ENCODE measurements around the gene HMG20A. TPM values are rescaled to one million over a fixed set of nuclear protein-coding genes. Genes with fewer than 3 reads are reported as not detected.

HMG20A gene
- total and polyA plus RNA-seq, 9 of the 15 experiments (the other 6 are each of a cell fraction or from before 2014, with no cell fraction given) = 25.0 to 68.1 (median 38.9) TPM

DNA sequence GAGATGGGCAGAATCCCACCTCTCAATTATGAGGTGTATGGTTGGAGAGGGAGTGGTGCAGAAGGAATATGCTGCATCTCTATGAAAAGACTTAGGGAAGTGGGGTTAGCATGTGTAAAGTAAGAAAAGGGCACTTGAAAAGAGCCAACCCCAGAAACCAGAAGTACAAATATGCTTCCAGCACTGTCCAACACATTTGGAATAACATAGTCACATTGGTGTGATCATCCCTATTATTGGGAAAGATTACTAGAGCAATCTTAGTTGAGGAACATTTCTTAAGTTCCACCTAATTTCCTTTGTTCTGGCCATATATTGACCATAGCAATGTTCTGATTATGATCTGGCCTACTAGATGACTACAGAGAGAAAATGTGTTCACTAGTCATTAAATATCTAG lies 34.3 kb downstream of the HMG20A start:
- Histone ChIP-seq H3K9me3 (replicated peaks; ENCODE audit: control insufficient read depth, insufficient read depth, low read depth, low read length) (no peaks in the 10 kb centered on the region), H4K20me1 (replicated peaks; ENCODE audit: control insufficient read depth, insufficient read depth, low read length) (no peaks in the 10 kb centered on the region), H2AFZ (ENCODE audit: low read depth, low read length) (no peak overlapping the region), H3K4me3 (no peak overlapping the region), H3K36me3 (ENCODE audit: control insufficient read depth, insufficient read depth, low read length) (peaks cover 17% of the 10 kb centered on the region; the same call in 1 of the 3 replicates), H3K9me1 (ENCODE audit: control insufficient read depth, insufficient read depth, low read length) (no peaks in the 10 kb centered on the region), H3K27ac (ENCODE audit: extremely low read depth, low read depth, low read length) (no peak overlapping the region), H3K4me2 (ENCODE audit: insufficient read depth, low read length) (no peak overlapping the region), H3K79me2 (ENCODE audit: control insufficient read depth, insufficient read depth, low read length) (no peaks in the 10 kb centered on the region), H3K9ac (ENCODE audit: insufficient read depth in 1 of 2, low read depth in 2 of 2, low read length in 2 of 2) (no peak overlapping the region), H3K4me1 (replicated peaks in 1 of 2; ENCODE audit: control insufficient read depth in 2 of 2, insufficient read depth in 2 of 2, low read length in 2 of 2) (no peaks in the 10 kb centered on the region), H3K27me3 (ENCODE audit: control insufficient read depth in 2 of 2, insufficient read depth in 2 of 2, low read length in 2 of 2) (no peaks in the 10 kb centered on the region)
- no peak for FAIRE-seq
- DNase-seq (ENCODE audit: extremely low read depth in 1 of 4, low spot score in 3 of 4) = no peak
- in situ Hi-C loops (cut with MboI) (no loop called here), intact Hi-C loops (cut with micrococcal nuclease) (no loop called here)
- CTCF ChIA-PET (ENCODE audit: low intra/inter-chr PET ratio) = no interaction called here
- BruUV-seq (replicated peaks) = no TSS peak
- TF ChIP-seq, protein P1, sequence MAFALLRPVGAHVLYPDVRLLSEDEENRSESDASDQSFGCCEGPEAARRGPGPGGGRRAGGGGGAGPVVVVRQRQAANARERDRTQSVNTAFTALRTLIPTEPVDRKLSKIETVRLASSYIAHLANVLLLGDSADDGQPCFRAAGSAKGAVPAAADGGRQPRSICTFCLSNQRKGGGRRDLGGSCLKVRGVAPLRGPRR (CRISPR knock-in tag; IDR thresholded peaks at IDR 0.05) = no peak
- no peak for TF ChIP-seq ZSCAN29 (IDR thresholded peaks at IDR 0.05)
- TF ChIP-seq, protein P2, sequence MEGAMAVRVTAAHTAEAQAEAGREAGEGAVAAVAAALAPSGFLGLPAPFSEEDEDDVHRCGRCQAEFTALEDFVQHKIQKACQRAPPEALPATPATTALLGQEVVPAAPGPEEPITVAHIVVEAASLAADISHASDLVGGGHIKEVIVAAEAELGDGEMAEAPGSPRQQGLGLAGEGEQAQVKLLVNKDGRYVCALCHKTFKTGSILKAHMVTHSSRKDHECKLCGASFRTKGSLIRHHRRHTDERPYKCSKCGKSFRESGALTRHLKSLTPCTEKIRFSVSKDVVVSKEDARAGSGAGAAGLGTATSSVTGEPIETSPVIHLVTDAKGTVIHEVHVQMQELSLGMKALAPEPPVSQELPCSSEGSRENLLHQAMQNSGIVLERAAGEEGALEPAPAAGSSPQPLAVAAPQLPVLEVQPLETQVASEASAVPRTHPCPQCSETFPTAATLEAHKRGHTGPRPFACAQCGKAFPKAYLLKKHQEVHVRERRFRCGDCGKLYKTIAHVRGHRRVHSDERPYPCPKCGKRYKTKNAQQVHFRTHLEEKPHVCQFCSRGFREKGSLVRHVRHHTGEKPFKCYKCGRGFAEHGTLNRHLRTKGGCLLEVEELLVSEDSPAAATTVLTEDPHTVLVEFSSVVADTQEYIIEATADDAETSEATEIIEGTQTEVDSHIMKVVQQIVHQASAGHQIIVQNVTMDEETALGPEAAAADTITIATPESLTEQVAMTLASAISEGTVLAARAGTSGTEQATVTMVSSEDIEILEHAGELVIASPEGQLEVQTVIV (CRISPR knock-in tag; IDR thresholded peaks at IDR 0.05; ENCODE audit: borderline replicate concordance) = no peak
- TF ChIP-seq, protein P3, sequence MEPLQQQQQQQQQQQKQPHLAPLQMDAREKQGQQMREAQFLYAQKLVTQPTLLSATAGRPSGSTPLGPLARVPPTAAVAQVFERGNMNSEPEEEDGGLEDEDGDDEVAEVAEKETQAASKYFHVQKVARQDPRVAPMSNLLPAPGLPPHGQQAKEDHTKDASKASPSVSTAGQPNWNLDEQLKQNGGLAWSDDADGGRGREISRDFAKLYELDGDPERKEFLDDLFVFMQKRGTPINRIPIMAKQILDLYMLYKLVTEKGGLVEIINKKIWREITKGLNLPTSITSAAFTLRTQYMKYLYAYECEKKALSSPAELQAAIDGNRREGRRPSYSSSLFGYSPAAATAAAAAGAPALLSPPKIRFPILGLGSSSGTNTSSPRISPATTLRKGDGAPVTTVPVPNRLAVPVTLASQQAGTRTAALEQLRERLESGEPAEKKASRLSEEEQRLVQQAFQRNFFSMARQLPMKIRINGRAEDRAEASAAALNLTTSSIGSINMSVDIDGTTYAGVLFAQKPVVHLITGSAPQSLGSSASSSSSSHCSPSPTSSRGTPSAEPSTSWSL (CRISPR knock-in tag; IDR thresholded peaks at IDR 0.05; ENCODE audit: borderline replicate concordance) = no peak
- TF ChIP-seq, protein P4, sequence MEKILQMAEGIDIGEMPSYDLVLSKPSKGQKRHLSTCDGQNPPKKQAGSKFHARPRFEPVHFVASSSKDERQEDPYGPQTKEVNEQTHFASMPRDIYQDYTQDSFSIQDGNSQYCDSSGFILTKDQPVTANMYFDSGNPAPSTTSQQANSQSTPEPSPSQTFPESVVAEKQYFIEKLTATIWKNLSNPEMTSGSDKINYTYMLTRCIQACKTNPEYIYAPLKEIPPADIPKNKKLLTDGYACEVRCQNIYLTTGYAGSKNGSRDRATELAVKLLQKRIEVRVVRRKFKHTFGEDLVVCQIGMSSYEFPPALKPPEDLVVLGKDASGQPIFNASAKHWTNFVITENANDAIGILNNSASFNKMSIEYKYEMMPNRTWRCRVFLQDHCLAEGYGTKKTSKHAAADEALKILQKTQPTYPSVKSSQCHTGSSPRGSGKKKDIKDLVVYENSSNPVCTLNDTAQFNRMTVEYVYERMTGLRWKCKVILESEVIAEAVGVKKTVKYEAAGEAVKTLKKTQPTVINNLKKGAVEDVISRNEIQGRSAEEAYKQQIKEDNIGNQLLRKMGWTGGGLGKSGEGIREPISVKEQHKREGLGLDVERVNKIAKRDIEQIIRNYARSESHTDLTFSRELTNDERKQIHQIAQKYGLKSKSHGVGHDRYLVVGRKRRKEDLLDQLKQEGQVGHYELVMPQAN (IDR thresholded peaks at IDR 0.05; ENCODE audit: borderline replicate concordance) = no peak
- TF ChIP-seq, protein P5, sequence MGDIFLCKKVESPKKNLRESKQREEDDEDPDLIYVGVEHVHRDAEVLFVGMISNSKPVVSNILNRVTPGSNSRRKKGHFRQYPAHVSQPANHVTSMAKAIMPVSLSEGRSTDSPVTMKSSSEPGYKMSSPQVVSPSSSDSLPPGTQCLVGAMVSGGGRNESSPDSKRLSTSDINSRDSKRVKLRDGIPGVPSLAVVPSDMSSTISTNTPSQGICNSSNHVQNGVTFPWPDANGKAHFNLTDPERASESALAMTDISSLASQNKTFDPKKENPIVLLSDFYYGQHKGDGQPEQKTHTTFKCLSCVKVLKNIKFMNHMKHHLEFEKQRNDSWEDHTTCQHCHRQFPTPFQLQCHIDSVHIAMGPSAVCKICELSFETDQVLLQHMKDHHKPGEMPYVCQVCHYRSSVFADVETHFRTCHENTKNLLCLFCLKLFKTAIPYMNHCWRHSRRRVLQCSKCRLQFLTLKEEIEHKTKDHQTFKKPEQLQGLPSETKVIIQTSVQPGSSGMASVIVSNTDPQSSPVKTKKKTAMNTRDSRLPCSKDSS (IDR thresholded peaks at IDR 0.05; ENCODE audit: low read depth, partially characterized antibody) = no peak
- ATAC-seq = no peak
- POLR2A ChIA-PET = no interaction called here
